Kidney epithelial cell (primary cell): Measurements from ENCODE around the gene TMEM139. TPM values are rescaled to one million over a fixed set of nuclear protein-coding genes. Genes with fewer than 3 reads are reported as not detected.
"Not testable (repeated sequence)": the region's sequence is repeated elsewhere in the genome, so short reads cannot be mapped to it uniquely, and the experiment has no call there.

ENCODE experiments used
- DNase-seq: peaks from one replicate; pipeline ENCODE4 v3.0.0-alpha.2; 2010; ENCODE audit warnings: low read depth
- H3K27me3 ChIP-seq: 2 replicates; pipeline ENCODE4 v1.6.0; 2011; ENCODE audit warnings: low read length; ENCODE audit not compliant: control insufficient read depth, insufficient read depth
- H3K36me3 ChIP-seq: 2 replicates; pipeline ENCODE4 v1.5.1; 2011; ENCODE audit warnings: low read length; ENCODE audit not compliant: control insufficient read depth, insufficient read depth
- H3K4me3 ChIP-seq: 2 replicates; pipeline ENCODE4 v1.5.1; 2011; ENCODE audit warnings: low read depth, mild to moderate bottlenecking, control low read depth, low read length
- total RNA-seq: library from RNA; depleted of rRNA; stranded (reverse); fragments of >200 nt; gene quantifications from 2 replicates; pipeline ENCODE4 v1.2.3, GENCODE V29; 2015
- TF ChIP-seq, protein P1 (sequence below): IDR thresholded peaks from 2 replicates; pipeline ENCODE4 v1.5.1; 2011; ENCODE audit warnings: mild to moderate bottlenecking, moderate library complexity, low read length, control low read depth, inconsistent platforms; ENCODE audit not compliant: insufficient read depth, poor library complexity, severe bottlenecking

TMEM139 gene
- total RNA-seq, 1 donor from 2014 or later: 11.9 TPM

DNA sequence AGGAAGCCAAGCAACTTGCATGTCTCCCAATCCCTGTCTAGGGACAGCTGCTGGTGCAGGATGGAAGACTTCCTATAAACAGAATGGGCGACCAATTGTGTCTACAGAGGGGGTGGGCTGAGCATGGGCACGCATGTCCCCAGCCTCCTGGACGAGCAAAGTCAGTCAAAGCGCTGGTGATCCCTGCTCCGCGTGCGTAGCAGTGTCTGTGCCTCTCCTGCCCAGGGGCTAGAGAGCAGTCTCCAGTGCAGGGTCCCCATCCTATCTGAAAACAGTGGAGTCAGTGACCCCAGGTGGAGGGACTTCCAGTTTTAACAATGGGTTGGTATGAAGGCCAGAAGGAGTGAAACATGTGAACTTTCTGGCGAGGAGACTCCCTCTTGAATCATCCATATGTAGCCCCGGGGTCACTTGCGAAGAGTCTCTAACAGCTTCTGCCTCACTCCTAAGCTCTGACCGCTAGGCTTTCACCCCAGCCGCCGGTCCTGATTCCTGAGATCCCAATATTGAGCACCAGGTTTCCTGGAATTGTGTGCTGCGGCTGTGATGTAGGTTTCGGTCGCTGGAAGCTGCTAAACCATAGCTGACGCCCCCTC, 2.7 kb downstream of the TMEM139 start:
- TF ChIP-seq, protein P1, sequence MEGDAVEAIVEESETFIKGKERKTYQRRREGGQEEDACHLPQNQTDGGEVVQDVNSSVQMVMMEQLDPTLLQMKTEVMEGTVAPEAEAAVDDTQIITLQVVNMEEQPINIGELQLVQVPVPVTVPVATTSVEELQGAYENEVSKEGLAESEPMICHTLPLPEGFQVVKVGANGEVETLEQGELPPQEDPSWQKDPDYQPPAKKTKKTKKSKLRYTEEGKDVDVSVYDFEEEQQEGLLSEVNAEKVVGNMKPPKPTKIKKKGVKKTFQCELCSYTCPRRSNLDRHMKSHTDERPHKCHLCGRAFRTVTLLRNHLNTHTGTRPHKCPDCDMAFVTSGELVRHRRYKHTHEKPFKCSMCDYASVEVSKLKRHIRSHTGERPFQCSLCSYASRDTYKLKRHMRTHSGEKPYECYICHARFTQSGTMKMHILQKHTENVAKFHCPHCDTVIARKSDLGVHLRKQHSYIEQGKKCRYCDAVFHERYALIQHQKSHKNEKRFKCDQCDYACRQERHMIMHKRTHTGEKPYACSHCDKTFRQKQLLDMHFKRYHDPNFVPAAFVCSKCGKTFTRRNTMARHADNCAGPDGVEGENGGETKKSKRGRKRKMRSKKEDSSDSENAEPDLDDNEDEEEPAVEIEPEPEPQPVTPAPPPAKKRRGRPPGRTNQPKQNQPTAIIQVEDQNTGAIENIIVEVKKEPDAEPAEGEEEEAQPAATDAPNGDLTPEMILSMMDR: no peak
- Histone ChIP-seq H3K36me3 (no peaks in the 10 kb centered on the region), H3K4me3 (no peak overlapping the region), H3K27me3 (no peaks in the 10 kb centered on the region)
- DNase-seq: no peak

DNA sequence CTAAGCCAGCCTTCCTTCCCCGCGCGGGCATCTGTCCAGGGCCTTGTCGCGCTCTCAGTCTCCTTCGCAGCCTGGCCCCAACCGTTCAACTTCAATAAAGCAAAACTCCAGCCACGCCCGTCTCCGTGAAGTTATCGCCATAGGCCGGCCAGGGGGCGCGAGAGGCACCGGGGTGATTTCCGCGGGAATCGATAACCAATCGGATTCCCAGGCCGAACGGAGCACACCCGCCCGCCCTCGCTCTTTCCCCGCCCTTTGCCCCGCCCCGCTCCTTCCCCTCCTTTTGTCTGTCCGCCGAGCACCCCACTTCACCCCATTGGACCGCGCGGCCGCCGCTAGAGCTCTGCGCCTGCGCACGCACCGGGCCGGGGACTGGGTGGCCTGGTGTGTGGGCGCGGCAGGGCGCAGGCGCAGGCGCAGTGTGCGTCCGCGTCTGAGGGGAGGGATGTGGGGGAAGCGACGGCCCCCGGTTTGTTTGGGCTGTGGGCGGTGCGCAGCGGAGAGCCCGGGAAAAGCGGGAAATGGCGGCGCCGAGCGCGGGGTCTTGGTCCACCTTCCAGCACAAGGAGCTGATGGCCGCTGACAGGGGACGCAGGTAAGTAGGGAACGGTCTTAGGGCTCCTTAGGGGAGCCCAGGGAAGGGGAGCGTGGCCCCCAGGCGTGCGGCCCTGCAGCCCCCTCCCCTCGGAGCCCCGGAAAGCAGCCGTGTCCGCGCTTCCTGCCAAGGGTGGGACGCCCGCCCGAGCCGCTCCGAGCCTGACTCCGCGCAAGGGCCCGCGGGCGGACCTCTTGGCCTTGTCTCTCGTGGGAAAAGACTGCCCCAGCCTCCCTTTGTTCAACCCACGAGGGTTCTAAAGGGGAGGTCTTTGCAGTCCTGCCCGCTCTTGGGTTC, 3.4 kb downstream of the TMEM139 start, which contains the start of gene CASP2:
Gene CASP2 (plus strand): TSS at position 417 of the 892 bp plus-strand sequence. CDS start 105 bp downstream, at position 522.
- H3K27me3 ChIP-seq: no peaks in the 10 kb centered on the region
- DNase-seq: peak; percentile 74
- H3K36me3 ChIP-seq: no peaks in the 10 kb centered on the region
- TF ChIP-seq, protein P1: peak; percentile 41
- peak within 1 kb of the TSS; percentile 76 for H3K4me3 ChIP-seq

DNA sequence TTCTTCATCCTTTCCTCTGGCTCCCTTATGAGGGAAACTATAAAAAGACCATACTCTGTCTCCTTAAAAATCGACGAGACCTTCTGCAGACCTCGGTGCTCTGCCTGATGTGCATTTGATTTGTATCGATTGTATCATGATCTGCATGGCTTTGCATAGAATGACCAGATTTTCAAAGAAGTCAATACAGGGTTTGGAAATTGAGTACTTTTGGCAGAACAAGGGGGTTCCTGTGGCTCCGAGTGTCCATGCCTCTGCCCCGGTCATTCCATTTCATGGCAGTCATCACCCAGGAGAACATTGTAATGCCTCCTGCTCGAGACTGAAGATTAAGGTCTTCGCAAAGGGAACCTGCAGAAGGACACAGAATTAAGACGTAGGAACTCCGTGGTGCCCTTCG, 4.1 kb downstream of the TMEM139 start:
- Histone ChIP-seq H3K4me3 (peak overlapping the region; percentile 76), H3K27me3 (no peaks in the 10 kb centered on the region), H3K36me3 (peaks cover 1% of the 10 kb centered on the region)
- TF ChIP-seq, protein P1: no peak
- DNase-seq: no peak

DNA sequence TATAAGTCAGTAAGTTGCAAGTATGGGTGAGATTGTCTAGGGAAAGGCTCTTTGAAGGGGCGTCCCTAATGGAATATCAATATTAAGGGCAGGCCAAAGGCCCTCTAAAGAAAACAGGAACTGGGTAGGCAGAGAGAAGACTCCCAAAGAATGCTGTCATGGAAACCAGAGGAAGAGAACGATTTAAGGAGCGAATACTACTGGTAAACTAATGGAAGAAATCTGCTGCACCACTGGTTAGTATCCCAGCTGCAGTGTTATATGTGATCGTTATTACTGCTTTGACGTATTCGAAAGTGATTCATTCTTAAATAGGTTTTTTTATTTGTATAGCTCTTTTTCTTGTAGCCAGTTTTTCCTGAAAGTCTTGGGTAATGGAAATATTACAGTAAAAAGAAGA, 4.7 kb downstream of the TMEM139 start:
- Histone ChIP-seq H3K4me3 (peak overlapping the region; percentile 76), H3K36me3 (peaks cover 1% of the 10 kb centered on the region), H3K27me3 (no peaks in the 10 kb centered on the region)
- no peak for DNase-seq
- TF ChIP-seq, protein P1: no peak

DNA sequence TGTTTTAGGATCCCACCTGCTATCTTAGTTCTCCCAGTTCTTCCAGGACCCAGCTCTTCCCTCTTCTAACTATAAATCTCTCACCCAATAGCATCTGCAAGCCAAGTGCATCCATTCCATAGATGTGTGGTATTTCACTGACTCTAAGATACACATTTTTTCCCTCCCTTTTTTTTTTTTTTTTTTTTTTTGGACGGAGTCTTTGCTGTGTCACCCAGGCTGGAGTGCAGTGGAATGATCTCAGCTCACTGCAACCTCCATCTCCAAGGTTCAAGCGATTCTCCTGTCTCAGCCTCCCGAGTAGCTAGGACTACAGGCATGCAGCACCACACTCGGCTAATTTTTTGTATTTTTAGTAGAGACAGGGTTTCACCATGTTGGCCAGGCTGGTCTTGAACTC, 5.1 kb downstream of the TMEM139 start:
- not testable (repeated sequence) for H3K27me3 ChIP-seq, H3K36me3 ChIP-seq, H3K4me3 ChIP-seq, DNase-seq

DNA sequence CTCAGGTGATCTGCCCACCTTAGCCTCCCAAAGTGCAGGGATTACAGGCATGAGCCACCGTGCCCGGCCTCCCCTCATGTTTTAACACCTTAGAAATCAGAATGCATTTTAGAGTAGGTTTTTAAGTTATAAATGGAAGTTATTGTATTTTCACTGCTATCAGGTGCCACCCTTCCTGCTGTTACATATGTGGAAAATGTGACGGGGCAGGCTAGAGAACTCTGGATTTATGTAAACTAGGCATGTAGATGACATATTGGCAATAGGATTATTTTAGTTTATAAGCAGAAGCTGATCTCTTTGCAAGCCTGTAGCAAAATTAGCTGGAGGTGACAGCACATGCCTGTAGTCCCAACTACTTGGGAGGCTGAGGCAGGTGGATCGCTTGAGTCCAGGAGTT, 5.5 kb downstream of the TMEM139 start:
- H3K27me3 ChIP-seq: no peaks in the 10 kb centered on the region
- DNase-seq: no peak
- H3K4me3 ChIP-seq: no peak overlapping the region
- H3K36me3 ChIP-seq: peaks cover 1% of the 10 kb centered on the region
- TF ChIP-seq, protein P1: no peak
